Endothelial cell of umbilical vein (primary cell): Measurements from ENCODE around the gene MC2R. TPM values are rescaled to one million over a fixed set of nuclear protein-coding genes. Genes with fewer than 3 reads are reported as not detected.

Source experiments
- BruUV-seq: library from RNA; stranded (reverse); fragments of 400-500 nt; replicated peaks from 2 replicates; lab custom pipeline; 2021; lab: Mats Ljungman, UMichigan
- CTCF ChIA-PET: fragments of 300-600, 350-600 bp; sonication (Branson Sonifier 250); formaldehyde crosslinking; loops from one replicate; lab custom pipeline; 2021; ENCODE audit warnings: antibody characterized with exemption, inconsistent platforms; lab: Charles Lee
- POLR2A ChIA-PET: fragments of 300-600, 350-600 bp; sonication (Branson Sonifier 250); formaldehyde crosslinking; loops from one replicate; lab custom pipeline; 2021; ENCODE audit warnings: antibody characterized with exemption, inconsistent platforms; lab: Charles Lee
- DNase-seq: peaks from one replicate; pipeline ENCODE4 v3.0.0-alpha.2; 2011; ENCODE audit warnings: low read depth, low spot score
- FAIRE-seq: peaks from 2 replicates; lab custom pipeline; 2011; peaks lifted over from hg19 to GRCh38; lab: Jason Lieb, UNC
- H2AFZ ChIP-seq: 2 replicates; pipeline ENCODE4 v1.6.0; 2012; ENCODE audit warnings: low read depth, low read length, control low read depth, inconsistent platforms
- H3K27ac ChIP-seq: 2 replicates; pipeline ENCODE4 v1.5.1; 2011; ENCODE audit warnings: low read depth, mild to moderate bottlenecking, control low read depth, low read length, moderate library complexity; ENCODE audit not compliant: insufficient read depth
- H3K27me3 ChIP-seq, 2 experiments: 2 replicates each; pipeline versions ENCODE4 v1.6.0 to v1.6.1; 2011; ENCODE audit warnings: low read length in 2 of 2, mixed read lengths in 1 of 2; ENCODE audit not compliant: control insufficient read depth in 2 of 2, insufficient read depth in 2 of 2
- H3K36me3 ChIP-seq, 2 experiments: 2 replicates in 1 of 2; 3 replicates in 1 of 2; pipeline ENCODE4 v1.5.1; 2011; ENCODE audit warnings: low read length in 2 of 2, mild to moderate bottlenecking in 1 of 2, moderate library complexity in 1 of 2; ENCODE audit not compliant: control insufficient read depth in 2 of 2, insufficient read depth in 2 of 2; ENCODE audit errors: extremely low read depth in 1 of 2
- H3K4me1 ChIP-seq: 3 replicates; pipeline ENCODE4 v1.5.1; 2011; ENCODE audit warnings: mild to moderate bottlenecking, low read length; ENCODE audit not compliant: control insufficient read depth, insufficient read depth; ENCODE audit errors: extremely low read depth
- H3K4me2 ChIP-seq: 2 replicates; pipeline ENCODE4 v1.6.1; 2011; ENCODE audit warnings: low read length, control low read depth, mixed read lengths; ENCODE audit not compliant: insufficient read depth
- H3K4me3 ChIP-seq, 3 experiments: fragments of 200-600 bp in 1 of 3; sonication (generic), shearing (Covaris generic) in 1 of 3; replicated peaks in 1 of 3; 2 replicates each; pipeline ENCODE4 v1.5.1; 2011 to 2016; ENCODE audit warnings: control low read depth in 3 of 3, low read length in 3 of 3, mild to moderate bottlenecking in 2 of 3, inconsistent platforms in 1 of 3, low read depth in 1 of 3, moderate library complexity in 1 of 3; ENCODE audit not compliant: insufficient read depth in 1 of 3
- H3K79me2 ChIP-seq: 2 replicates; pipeline ENCODE4 v1.6.0; 2012; ENCODE audit warnings: low read length, inconsistent platforms; ENCODE audit not compliant: control insufficient read depth, insufficient read depth
- H3K9ac ChIP-seq: replicated peaks from 2 replicates; pipeline ENCODE3; 2011; ENCODE audit warnings: low read length, control low read depth; ENCODE audit not compliant: insufficient read depth; ENCODE audit errors: extremely low read depth
- H3K9me1 ChIP-seq: replicated peaks from 3 replicates; pipeline ENCODE4 v1.6.0; 2011; ENCODE audit warnings: mild to moderate bottlenecking, low read length; ENCODE audit not compliant: control insufficient read depth, insufficient read depth; ENCODE audit errors: extremely low read depth
- H3K9me3 ChIP-seq: replicated peaks from 2 replicates; pipeline ENCODE4 v1.5.1; 2012; ENCODE audit warnings: low read length, inconsistent platforms; ENCODE audit not compliant: control insufficient read depth, insufficient read depth
- H4K20me1 ChIP-seq: replicated peaks from 2 replicates; pipeline ENCODE3; 2011; ENCODE audit warnings: mild to moderate bottlenecking, low read length; ENCODE audit not compliant: control insufficient read depth, insufficient read depth; ENCODE audit errors: extremely low read depth
- CTCF ChIP-seq, 2 donors: IDR thresholded peaks; 1 replicate in 1 of 2; 2 replicates in 1 of 2; pipeline ENCODE4 v1.5.1; 2011; ENCODE audit warnings: low read length in 2 of 2, mild to moderate bottlenecking in 2 of 2, moderate library complexity in 2 of 2, control low read depth in 1 of 2, inconsistent platforms in 1 of 2, low read depth in 1 of 2; ENCODE audit not compliant: insufficient read depth in 1 of 2; ENCODE audit errors: extremely low read depth in 1 of 2
- EZH2 ChIP-seq: IDR thresholded peaks from 2 replicates; pipeline ENCODE4 v1.6.1; 2012; ENCODE audit warnings: borderline replicate concordance, low read depth, mild to moderate bottlenecking, moderate library complexity, low read length, inconsistent platforms; ENCODE audit not compliant: severe bottlenecking
- FOS ChIP-seq: IDR thresholded peaks from 2 replicates; pipeline ENCODE4 v1.6.1; 2011; ENCODE audit warnings: mild to moderate bottlenecking, low read length, moderate library complexity, borderline replicate concordance; ENCODE audit not compliant: insufficient read depth
- GATA2 ChIP-seq: IDR thresholded peaks from 2 replicates; pipeline ENCODE4 v1.7.0; 2011; ENCODE audit warnings: low read depth, mild to moderate bottlenecking, moderate library complexity, mixed read lengths, low read length; ENCODE audit not compliant: insufficient read length, insufficient read depth
- JUN ChIP-seq: IDR thresholded peaks from 2 replicates; pipeline ENCODE4 v1.6.1; 2011; ENCODE audit warnings: borderline replicate concordance, low read depth; ENCODE audit not compliant: insufficient read length, insufficient read depth
- MAX ChIP-seq: IDR thresholded peaks from 2 replicates; pipeline ENCODE4 v1.6.1; 2011; ENCODE audit not compliant: insufficient read depth, insufficient read length
- MYC ChIP-seq: IDR thresholded peaks from one replicate; pipeline ENCODE4 v1.6.1; 2011; ENCODE audit warnings: mild to moderate bottlenecking, low read depth, low read length
- POLR2A ChIP-seq: IDR thresholded peaks from 2 replicates; pipeline ENCODE4 v1.6.1; 2012; ENCODE audit warnings: low read depth, mild to moderate bottlenecking, control low read depth, low read length
- POLR2AphosphoS5 ChIP-seq: IDR thresholded peaks from 2 replicates; pipeline ENCODE4 v1.6.1; 2012; ENCODE audit warnings: low read depth, mild to moderate bottlenecking, control low read depth, low read length, moderate library complexity; ENCODE audit not compliant: insufficient read depth
- dilution Hi-C: fragments of 300-500 bp; cut with MboI; formaldehyde crosslinking; loops from one replicate; pipeline ENCODE4 v1.15.0; 2019; ENCODE audit warnings: low sequenced_read_pairs; ENCODE audit not compliant: extremely low pct_ligation_motif_present
- intact Hi-C: fragments of 100-400 bp; cut with micrococcal nuclease; formaldehyde crosslinking; loops from one replicate; pipeline ENCODE4 v1.10.0; 2022
- polyA plus RNA-seq, 4 experiments: library from polyadenylated mRNA; depleted of rRNA in 3 of 4; stranded (reverse) in 3 of 4; unstranded in 1 of 4; fragments of >200 nt; gene quantifications; 2 replicates each; pipeline versions ENCODE4 v1.2.1 to v1.2.3, GENCODE V29; 2011 to 2012; ENCODE audit warnings: missing spikeins in 1 of 4
- total RNA-seq: library from RNA; stranded (reverse); gene quantifications from 2 replicates; pipeline ENCODE4 v1.2.3, GENCODE V29; 2021

The MC2R gene
- total and polyA plus RNA-seq, 2 donors (not counting 3 experiments of a cell fraction or from before 2014, with no cell fraction given), result not detected

GRCh38 chr18:13834496-13835015 lies 80.8 kb downstream of the MC2R start:
- Histone ChIP-seq H3K4me3 (no peak overlapping the region), H3K4me2 (no peak overlapping the region), H3K27ac (no peak overlapping the region), H3K27me3 (no peaks in the 10 kb centered on the region), H3K9me3 (no peaks in the 10 kb centered on the region), H3K9me1 (no peaks in the 10 kb centered on the region), H4K20me1 (no peaks in the 10 kb centered on the region), H3K9ac (no peak overlapping the region), H3K4me1 (no peaks in the 10 kb centered on the region), H2AFZ (no peak overlapping the region), H3K79me2 (no peaks in the 10 kb centered on the region), H3K36me3 (no peaks in the 10 kb centered on the region)
- FAIRE-seq (no peak), DNase-seq (no peak)
- TF ChIP-seq POLR2A (no peak), EZH2 (no peak), JUN (no peak), CTCF (IDR thresholded peaks at IDR 0.05; ENCODE audit: extremely low read depth in 1 of 2, insufficient read depth in 1 of 2, low read depth in 1 of 2, low read length in 2 of 2) (no peak), POLR2AphosphoS5 (no peak), MYC (no peak), GATA2 (no peak), MAX (no peak), FOS (no peak)
- ChIA-PET CTCF (no interaction called here), POLR2A (no interaction called here)
- no TSS peak for BruUV-seq
- intact Hi-C loops (no loop called here), dilution Hi-C loops (no loop called here)

Other genes with a start within 250 kb of the MC2R start
- gene FAM210A, start 189.0 kb downstream of the MC2R start, total RNA-seq, result 14.6 and 17.3 TPM in 2 replicates
- 6.9 and 7.1 TPM in 2 replicates for gene FAM210A, start 189.0 kb downstream of the MC2R start, polyA plus RNA-seq
- 24.4 and 29.5 TPM in 2 replicates for gene RNMT, start 188.9 kb downstream of the MC2R start, total RNA-seq
- 9.2 and 9.8 TPM in 2 replicates for gene RNMT, start 188.9 kb downstream of the MC2R start, polyA plus RNA-seq
- gene MC5R, start 91.4 kb downstream of the MC2R start, total RNA-seq, result not detected in 2 replicates
- not detected in 2 replicates for gene MC5R, start 91.4 kb downstream of the MC2R start, polyA plus RNA-seq
- gene ZNF519, start 216.9 kb upstream of the MC2R start, total RNA-seq, result 7.1 and 8.6 TPM in 2 replicates
- 1.9 and 2.1 TPM in 2 replicates for gene ZNF519, start 216.9 kb upstream of the MC2R start, polyA plus RNA-seq